Endodermal cell (in vitro differentiated cells): Measurements from ENCODE around the gene MOGAT1. TPM values are rescaled to one million over a fixed set of nuclear protein-coding genes. Genes with fewer than 3 reads are reported as not detected.

ENCODE experiments used
- DNase-seq: peaks from one replicate; pipeline ENCODE4 v3.0.0-alpha.2; 2017
- H3K27ac ChIP-seq: 2 replicates; pipeline ENCODE4 v1.5.1; 2013; ENCODE audit warnings: mild to moderate bottlenecking, low read depth, low read length, moderate library complexity
- H3K27me3 ChIP-seq: 2 replicates; pipeline ENCODE4 v1.6.1; 2013; ENCODE audit warnings: mild to moderate bottlenecking, low read length, moderate library complexity; ENCODE audit not compliant: insufficient read depth, control insufficient read depth, poor library complexity, severe bottlenecking
- H3K36me3 ChIP-seq: 2 replicates; pipeline ENCODE4 v1.7.0; 2013; ENCODE audit warnings: mild to moderate bottlenecking, low read length, moderate library complexity; ENCODE audit not compliant: control insufficient read depth, insufficient read depth
- H3K4me1 ChIP-seq: one replicate; pipeline ENCODE4 v1.7.0; 2013; ENCODE audit warnings: low read length; ENCODE audit not compliant: control insufficient read depth, insufficient read depth
- H3K4me3 ChIP-seq: 2 replicates; pipeline ENCODE4 v1.5.1; 2013; ENCODE audit warnings: mild to moderate bottlenecking, low read length, moderate library complexity
- H3K9ac ChIP-seq: 2 replicates; pipeline ENCODE4 v1.6.1; 2013; ENCODE audit warnings: mild to moderate bottlenecking, low read length, moderate library complexity; ENCODE audit not compliant: poor library complexity, severe bottlenecking; ENCODE audit errors: extremely low read depth
- H3K9me3 ChIP-seq: 2 replicates; pipeline ENCODE4 v1.6.1; 2013; ENCODE audit warnings: mild to moderate bottlenecking, low read length, moderate library complexity; ENCODE audit not compliant: control insufficient read depth
- H3K27ac Mint-ChIP-seq: 2 replicates; pipeline ENCODE4 v1.8.0; 2020; ENCODE audit warnings: mixed read lengths
- H3K27me3 Mint-ChIP-seq: 2 replicates; pipeline ENCODE4 v1.8.0; 2021; ENCODE audit warnings: mild to moderate bottlenecking, mixed read lengths; ENCODE audit not compliant: insufficient read depth
- H3K36me3 Mint-ChIP-seq: 2 replicates; pipeline ENCODE4 v1.8.0; 2020; ENCODE audit warnings: low read depth, mixed read lengths
- H3K4me1 Mint-ChIP-seq: 2 replicates; pipeline ENCODE4 v1.8.0; 2020; ENCODE audit warnings: mixed read lengths
- H3K4me3 Mint-ChIP-seq: 2 replicates; pipeline ENCODE4 v1.8.0; 2020; ENCODE audit warnings: mild to moderate bottlenecking, moderate library complexity, mixed read lengths
- H3K9me3 Mint-ChIP-seq: 2 replicates; pipeline ENCODE4 v1.8.0; 2020; ENCODE audit warnings: mild to moderate bottlenecking, mixed read lengths
- WGBS, 2 experiments: methylation state at CpG; one replicate each; pipeline versions ENCODE4 v1.1.5 to v1.1.7; 2013; ENCODE audit warnings: missing lambda C conversion rate in 2 of 2, mixed read lengths in 1 of 2; ENCODE audit not compliant: insufficient coverage in 1 of 2, insufficient read length in 1 of 2; 5-methylcytosine and 5-hydroxymethylcytosine counted together
- total RNA-seq, 2 donors: library from RNA; stranded (reverse); fragmentation: NEBNext Ultra II Directional in 1 of 2; extraction: Animal tissue kit (Norgen Biotek cat#: 25700) in 1 of 2; gene quantifications; 2 replicates in 1 of 2; 3 replicates in 1 of 2; pipeline ENCODE4 v1.2.1, GENCODE V29; 2021
- TF ChIP-seq, protein P1 (sequence below): fragments of 200-600 bp; sonication (generic); conservative IDR thresholded peaks from 2 replicates; pipeline ENCODE4 v1.5.0; 2021; ENCODE audit warnings: antibody characterized with exemption, mild to moderate bottlenecking

The MOGAT1 gene
- total RNA-seq, 2 donors from 2014 or later: not detected

DNA sequence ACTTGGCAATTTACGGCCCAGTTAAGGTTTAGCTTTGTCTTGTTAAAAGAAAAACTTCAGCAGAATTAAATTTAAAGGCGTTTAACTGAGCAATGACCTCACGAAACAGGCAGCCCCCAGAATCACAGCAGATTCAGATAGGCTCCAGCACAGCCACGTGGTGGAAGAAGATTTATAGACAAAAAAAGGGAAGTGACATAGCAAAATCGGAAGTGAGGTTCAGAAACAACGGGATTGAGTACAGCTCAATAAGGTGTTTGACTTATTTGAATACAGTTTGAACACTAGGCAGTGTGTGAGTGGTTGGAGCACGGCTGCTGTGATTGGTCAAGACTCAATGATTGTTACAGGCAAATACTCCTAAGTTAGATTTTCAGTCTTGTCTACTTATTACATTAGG is 79.8 kb downstream of the MOGAT1 start:
- Histone ChIP-seq H3K27me3 (peaks cover 93% of the 10 kb centered on the region), H3K9ac (no peak overlapping the region), H3K4me1 (peaks cover 7% of the 10 kb centered on the region), H3K27ac (no peak overlapping the region), H3K4me3 (no peak overlapping the region), H3K36me3 (no peaks in the 10 kb centered on the region), H3K9me3 (peaks cover 9% of the 10 kb centered on the region)
- no peak for DNase-seq
- Mint-ChIP-seq H3K36me3 (no peaks in the 10 kb centered on the region), H3K27me3 (peaks cover 98% of the 10 kb centered on the region), H3K4me3 (no peak overlapping the region), H3K9me3 (no peaks in the 10 kb centered on the region), H3K27ac (no peak overlapping the region), H3K4me1 (peaks cover 16% of the 10 kb centered on the region)
- TF ChIP-seq, protein P1, sequence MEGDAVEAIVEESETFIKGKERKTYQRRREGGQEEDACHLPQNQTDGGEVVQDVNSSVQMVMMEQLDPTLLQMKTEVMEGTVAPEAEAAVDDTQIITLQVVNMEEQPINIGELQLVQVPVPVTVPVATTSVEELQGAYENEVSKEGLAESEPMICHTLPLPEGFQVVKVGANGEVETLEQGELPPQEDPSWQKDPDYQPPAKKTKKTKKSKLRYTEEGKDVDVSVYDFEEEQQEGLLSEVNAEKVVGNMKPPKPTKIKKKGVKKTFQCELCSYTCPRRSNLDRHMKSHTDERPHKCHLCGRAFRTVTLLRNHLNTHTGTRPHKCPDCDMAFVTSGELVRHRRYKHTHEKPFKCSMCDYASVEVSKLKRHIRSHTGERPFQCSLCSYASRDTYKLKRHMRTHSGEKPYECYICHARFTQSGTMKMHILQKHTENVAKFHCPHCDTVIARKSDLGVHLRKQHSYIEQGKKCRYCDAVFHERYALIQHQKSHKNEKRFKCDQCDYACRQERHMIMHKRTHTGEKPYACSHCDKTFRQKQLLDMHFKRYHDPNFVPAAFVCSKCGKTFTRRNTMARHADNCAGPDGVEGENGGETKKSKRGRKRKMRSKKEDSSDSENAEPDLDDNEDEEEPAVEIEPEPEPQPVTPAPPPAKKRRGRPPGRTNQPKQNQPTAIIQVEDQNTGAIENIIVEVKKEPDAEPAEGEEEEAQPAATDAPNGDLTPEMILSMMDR: no peak
- WGBS, 2 experiments: 94 to 95% methylated on average over 6 to 7 of the region's 7 CpGs

DNA sequence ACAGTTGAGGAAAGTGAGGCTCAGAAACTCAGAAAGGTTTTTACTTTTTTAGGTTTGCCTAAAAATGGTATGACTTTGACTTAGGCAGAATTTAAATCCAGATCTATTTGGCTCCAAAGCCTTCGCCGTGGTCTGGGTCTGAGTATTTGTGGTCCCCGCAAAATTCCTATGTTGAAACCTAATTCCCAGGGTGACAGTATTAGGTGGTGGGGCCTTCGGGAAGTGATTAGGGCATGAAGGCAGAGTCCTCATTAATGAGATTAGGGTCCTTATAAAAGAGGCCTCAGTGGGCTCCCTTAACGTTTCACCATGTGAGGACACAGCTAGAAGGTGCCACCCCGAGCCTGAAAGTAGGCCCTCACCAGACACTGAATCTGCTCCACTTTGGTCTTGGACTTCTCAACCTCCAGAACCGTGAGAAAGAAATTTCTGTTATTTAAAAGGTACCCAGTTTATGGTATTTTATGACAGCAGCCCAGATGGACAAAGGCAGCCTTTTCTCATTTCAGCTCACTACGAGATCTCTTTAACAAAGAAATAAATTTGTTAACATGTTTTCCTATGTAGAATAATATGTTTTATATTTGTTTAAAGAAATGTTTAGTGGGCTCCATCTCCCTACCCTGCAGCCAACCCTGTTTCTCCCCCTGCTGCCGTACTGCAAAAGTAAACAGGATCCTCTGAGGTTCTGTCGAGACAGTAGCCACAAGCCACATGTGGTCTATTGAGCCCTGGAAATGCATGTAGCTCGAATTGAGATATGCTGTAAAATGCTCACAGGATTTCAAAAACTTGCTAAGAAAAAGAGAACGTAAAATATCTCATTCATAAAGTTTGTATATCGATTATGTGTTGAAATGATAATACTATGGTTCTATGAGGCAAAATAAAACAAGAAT is 80.6 kb downstream of the MOGAT1 start:
- TF ChIP-seq, protein P1: no peak
- H3K4me3 Mint-ChIP-seq: no peak overlapping the region
- Histone ChIP-seq H3K4me1 (peaks cover 7% of the 10 kb centered on the region), H3K36me3 (no peaks in the 10 kb centered on the region), H3K27ac (no peak overlapping the region), H3K27me3 (peaks cover 93% of the 10 kb centered on the region), H3K9me3 (peaks cover 9% of the 10 kb centered on the region), H3K9ac (no peak overlapping the region), H3K4me3 (no peak overlapping the region)
- 57 to 76% methylated on average over 8 to 12 of the region's 13 CpGs for WGBS, 2 experiments
- H3K27me3 Mint-ChIP-seq: peaks cover 98% of the 10 kb centered on the region
- no peak overlapping the region for H3K27ac Mint-ChIP-seq
- H3K36me3 Mint-ChIP-seq: no peaks in the 10 kb centered on the region
- H3K9me3 Mint-ChIP-seq: no peaks in the 10 kb centered on the region
- no peak for DNase-seq
- H3K4me1 Mint-ChIP-seq: peaks cover 18% of the 10 kb centered on the region

DNA sequence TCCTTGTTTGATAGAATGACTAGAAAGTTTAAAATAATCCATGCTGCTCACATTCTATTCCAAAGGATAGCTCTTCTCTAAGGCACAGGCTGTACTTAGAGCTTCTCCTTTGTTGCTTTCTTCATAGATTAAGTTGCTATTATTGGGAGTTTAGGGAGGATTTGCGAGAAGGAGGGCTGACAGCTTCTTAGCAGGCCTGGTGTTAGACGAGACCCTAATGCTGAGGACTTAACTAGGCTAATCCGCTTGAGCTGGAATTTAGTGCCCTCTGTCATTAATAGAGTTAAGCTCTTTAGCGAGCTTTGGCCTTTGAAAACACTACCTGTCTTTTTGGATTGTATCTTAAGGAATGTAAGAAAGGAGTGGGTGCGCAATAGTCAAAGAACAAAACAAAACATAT is 81.3 kb downstream of the MOGAT1 start:
- Histone ChIP-seq H3K27me3 (peaks cover 93% of the 10 kb centered on the region), H3K4me3 (no peak overlapping the region), H3K27ac (no peak overlapping the region), H3K4me1 (peaks cover 7% of the 10 kb centered on the region), H3K9me3 (peaks cover 9% of the 10 kb centered on the region), H3K36me3 (no peaks in the 10 kb centered on the region), H3K9ac (no peak overlapping the region)
- peaks cover 95% of the 10 kb centered on the region for H3K27me3 Mint-ChIP-seq
- H3K36me3 Mint-ChIP-seq: no peaks in the 10 kb centered on the region
- 24 to 80% methylated on average over 1 to 4 of the region's 5 CpGs for WGBS, 2 experiments
- H3K27ac Mint-ChIP-seq: no peak overlapping the region
- no peak overlapping the region for H3K4me3 Mint-ChIP-seq
- no peaks in the 10 kb centered on the region for H3K9me3 Mint-ChIP-seq
- no peak for DNase-seq
- TF ChIP-seq, protein P1: no peak
- H3K4me1 Mint-ChIP-seq: peaks cover 18% of the 10 kb centered on the region
